ENCODE data around the gene GPR157. TPM values are rescaled to one million over a fixed set of nuclear protein-coding genes. Genes with fewer than 3 reads are reported as not detected.
"Not testable (repeated sequence)": the region's sequence is repeated elsewhere in the genome, so short reads cannot be mapped to it uniquely, and the experiment has no call there.

The GPR157 gene
- total RNA-seq, 1 donor from 2014 or later = 1.7 TPM

DNA sequence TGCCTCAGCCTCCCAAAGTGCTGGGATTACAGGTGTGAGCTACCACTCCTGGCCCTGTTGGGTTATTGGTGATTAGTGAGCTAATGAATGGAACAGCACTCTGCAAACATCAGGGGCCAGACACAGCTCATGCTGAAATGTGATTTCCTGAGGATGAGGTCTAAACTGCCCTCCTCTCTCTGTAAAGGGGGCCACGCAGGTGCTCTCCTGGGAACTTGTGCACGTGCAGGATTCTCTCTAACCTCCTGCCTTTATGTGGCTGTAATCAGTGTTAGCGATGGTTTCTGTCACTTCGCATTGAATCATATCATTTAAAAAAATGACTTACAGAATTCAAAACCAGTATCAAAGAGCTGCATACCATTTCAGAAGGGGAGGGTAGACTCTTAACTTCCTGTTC, 3.6 kb downstream of the GPR157 start:
- H3K4me3 ChIP-seq (ENCODE audit: low read depth, low read length) = no peak overlapping the region
- no peak for DNase-seq (ENCODE audit: low read depth)
- TF ChIP-seq, protein P1, sequence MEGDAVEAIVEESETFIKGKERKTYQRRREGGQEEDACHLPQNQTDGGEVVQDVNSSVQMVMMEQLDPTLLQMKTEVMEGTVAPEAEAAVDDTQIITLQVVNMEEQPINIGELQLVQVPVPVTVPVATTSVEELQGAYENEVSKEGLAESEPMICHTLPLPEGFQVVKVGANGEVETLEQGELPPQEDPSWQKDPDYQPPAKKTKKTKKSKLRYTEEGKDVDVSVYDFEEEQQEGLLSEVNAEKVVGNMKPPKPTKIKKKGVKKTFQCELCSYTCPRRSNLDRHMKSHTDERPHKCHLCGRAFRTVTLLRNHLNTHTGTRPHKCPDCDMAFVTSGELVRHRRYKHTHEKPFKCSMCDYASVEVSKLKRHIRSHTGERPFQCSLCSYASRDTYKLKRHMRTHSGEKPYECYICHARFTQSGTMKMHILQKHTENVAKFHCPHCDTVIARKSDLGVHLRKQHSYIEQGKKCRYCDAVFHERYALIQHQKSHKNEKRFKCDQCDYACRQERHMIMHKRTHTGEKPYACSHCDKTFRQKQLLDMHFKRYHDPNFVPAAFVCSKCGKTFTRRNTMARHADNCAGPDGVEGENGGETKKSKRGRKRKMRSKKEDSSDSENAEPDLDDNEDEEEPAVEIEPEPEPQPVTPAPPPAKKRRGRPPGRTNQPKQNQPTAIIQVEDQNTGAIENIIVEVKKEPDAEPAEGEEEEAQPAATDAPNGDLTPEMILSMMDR (conservative IDR thresholded peaks at IDR 0.05; ENCODE audit: low read depth, low read length) = no peak

DNA sequence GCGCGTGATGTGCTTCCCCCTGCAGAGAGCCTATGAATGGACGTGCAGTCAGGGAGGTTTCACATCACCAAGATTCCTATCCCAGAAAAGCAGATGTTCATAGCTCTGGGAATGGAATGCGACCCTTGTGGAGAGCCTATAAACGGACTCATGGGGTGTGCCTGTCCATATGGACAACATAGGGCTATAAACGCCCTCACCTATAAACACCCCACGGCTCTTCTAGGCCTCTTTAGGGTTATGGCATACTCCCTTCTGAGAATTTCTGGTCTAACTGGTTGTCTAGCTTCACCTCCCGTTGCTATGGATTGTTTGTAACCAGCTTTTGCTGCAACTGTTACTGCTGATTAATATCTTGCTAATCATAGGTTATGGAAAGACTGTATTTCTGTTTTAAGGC, 4.5 kb downstream of the GPR157 start:
- DNase-seq (ENCODE audit: low read depth); H3K4me3 ChIP-seq (ENCODE audit: low read depth, low read length): not testable (repeated sequence)

DNA sequence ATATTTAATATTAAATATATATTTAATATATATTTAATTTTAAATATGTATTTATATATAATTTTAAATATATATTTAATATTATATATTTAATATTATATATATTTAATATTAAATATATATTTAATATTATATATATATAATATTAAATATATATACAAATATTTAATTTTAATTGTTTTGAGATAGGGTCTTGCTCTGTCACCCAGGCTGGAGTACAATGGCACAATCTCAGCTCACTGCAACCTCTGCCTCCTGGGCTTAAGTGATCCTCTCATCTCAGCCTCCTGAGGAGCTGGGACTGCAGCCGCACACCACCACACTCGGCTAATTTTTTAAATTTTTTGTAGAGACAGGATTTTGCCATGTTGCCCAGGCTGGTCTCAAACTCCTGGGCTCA, 5.2 kb downstream of the GPR157 start:
- not testable (repeated sequence) for DNase-seq (ENCODE audit: low read depth); H3K4me3 ChIP-seq (ENCODE audit: low read depth, low read length)

DNA sequence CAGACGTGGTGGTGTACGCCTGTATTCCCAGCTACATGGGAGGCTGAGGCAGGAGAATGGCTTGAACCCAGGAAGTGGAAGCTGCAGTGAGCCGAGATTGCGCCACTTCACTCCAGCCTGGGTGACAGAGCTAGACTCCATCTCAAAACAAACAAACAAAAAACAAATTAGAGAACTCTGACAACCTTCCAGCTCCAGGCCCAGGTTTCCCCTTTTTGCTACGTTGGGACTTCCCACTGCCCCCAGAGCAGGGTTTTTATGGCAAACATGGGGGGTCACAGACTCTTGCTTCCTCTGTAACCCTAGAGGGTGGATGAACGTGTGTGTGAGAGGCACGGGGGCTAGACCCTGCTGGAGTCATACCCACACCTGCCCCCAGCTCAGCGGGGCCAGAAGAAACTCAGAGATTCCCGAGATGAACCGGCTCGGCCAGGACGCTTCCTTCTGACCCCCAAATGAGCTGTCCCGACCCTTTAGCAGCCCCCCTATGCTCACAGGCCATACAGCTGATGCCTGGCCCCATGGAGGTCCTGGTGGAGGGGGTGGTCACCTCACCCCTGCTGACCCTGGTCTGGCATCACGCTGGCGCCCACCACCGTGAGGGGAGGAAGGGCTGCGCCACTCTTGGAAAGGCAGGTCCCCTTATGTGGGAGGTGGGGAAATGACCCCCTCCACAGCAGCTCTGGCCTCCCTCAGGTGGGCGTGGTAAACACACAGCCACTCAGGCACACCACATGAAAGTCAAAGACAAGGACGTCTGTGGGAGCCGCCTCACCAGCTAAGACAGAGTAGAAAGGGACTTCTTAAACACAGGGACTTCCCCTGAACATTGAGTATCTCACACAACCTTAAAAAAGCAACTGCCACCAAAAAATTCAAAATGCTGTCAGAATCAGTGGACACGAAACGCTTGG, 7.1 kb downstream of the GPR157 start:
- TF ChIP-seq, protein P1 (conservative IDR thresholded peaks at IDR 0.05; ENCODE audit: low read depth, low read length) = no peak
- DNase-seq (ENCODE audit: low read depth) = no peak
- H3K4me3 ChIP-seq (ENCODE audit: low read depth, low read length) = no peak overlapping the region

DNA sequence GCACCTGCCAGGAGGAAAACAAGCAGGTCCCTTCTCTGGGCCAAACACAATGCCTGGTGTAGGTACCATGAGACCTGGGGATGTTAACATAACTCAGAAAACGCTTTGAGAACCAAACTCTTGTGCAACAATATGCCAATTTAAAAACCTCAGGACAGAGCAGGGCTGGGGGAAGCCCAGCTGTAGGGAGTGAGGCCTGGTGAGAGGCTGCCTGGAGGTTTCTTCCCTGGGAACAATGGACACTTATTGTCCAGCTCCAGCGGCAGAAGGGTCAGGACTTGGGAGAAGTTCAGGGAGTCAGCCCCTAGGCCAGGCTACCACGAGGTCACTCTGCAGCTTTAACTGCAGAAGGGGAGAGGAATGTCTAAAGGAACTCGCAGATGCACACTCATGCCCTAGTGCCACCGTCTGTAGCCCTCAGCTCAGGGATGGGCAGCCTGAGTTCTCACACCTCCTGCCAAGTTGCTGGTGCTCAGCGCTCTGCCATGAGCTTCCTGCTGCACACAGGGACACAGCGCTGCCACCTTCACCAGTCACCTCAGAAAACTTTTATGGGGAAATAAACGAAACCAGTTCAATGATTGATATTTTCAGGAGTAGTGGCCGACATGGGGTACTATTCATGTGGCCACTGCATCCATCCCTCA, 8.5 kb downstream of the GPR157 start:
- no peak for DNase-seq (ENCODE audit: low read depth)
- TF ChIP-seq, protein P1 (conservative IDR thresholded peaks at IDR 0.05; ENCODE audit: low read depth, low read length) = no peak
- H3K4me3 ChIP-seq (ENCODE audit: low read depth, low read length) = no peak overlapping the region

DNA sequence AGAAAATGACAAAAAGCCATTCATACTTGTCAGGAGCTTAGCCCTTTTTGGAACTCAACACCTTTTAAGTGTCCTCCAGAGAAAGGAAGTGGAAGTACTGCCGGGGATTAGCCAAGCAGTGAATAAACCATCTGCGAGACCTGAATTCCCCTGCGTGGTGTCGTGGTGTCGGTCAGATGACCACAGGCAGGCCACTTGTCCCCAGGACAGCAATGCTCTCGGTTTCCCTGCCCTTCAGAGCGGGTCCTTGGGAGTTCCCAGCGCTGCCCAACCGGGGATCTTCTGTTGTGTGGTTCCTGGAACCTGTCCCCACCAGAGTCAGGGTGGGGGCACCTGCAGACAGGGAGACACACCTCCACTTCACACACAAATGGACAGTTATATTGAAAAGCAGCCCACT, 9.2 kb downstream of the GPR157 start:
- no peak for DNase-seq (ENCODE audit: low read depth)
- TF ChIP-seq, protein P1 (conservative IDR thresholded peaks at IDR 0.05; ENCODE audit: low read depth, low read length) = no peak
- no peak overlapping the region for H3K4me3 ChIP-seq (ENCODE audit: low read depth, low read length)

DNA sequence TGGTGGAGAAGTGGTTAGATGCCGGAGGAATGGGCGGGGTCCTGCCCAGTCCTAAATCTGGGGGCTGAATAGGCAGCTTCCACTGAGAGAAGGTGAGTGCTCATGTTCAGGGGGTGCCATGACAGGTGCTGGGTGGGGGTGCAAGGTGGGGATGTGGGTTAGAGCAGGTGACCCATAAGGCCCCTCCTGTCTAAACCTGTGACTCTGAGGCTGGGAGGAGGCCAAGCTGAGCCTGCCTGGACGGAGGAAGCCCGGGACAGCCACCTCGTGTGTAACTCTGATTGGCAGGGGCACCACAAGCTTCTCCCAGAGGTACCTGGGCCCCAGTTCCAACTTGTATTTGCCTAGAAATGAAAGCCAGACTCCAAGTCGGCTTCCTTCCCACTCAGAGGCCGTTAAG, 10.7 kb downstream of the GPR157 start:
- no peak overlapping the region for H3K4me3 ChIP-seq (ENCODE audit: low read depth, low read length)
- no peak for DNase-seq (ENCODE audit: low read depth)
- TF ChIP-seq, protein P1 (conservative IDR thresholded peaks at IDR 0.05; ENCODE audit: low read depth, low read length) = no peak
